H1 (cell line): ENCODE data around the gene RRN3. TPM values are rescaled to one million over a fixed set of nuclear protein-coding genes. Genes with fewer than 3 reads are reported as not detected.
"Not testable (repeated sequence)": the region's sequence is repeated elsewhere in the genome, so short reads cannot be mapped to it uniquely, and the experiment has no call there.

Experiments used
- CTCF ChIA-PET: fragments of 300-600 bp; sonication (Branson Sonifier 250); formaldehyde crosslinking; loops from one replicate; lab custom pipeline; 2021; ENCODE audit not compliant: partially characterized antibody; lab: Charles Lee
- POLR2A ChIA-PET: fragments of 300-600 bp; sonication (Branson Sonifier 250); formaldehyde crosslinking; loops from one replicate; lab custom pipeline; 2021; ENCODE audit warnings: inconsistent platforms; ENCODE audit not compliant: partially characterized antibody; lab: Charles Lee
- DNase-seq, 2 experiments: peaks; one replicate each; pipeline versions ENCODE4 v3.0.0 to v3.0.0-alpha.2; 2010 to 2022; ENCODE audit warnings: low spot score in 2 of 2, low read depth in 1 of 2, mixed read lengths in 1 of 2
- FAIRE-seq: peaks from 2 replicates; lab custom pipeline; 2011; peaks lifted over from hg19 to GRCh38; lab: Jason Lieb, UNC
- H2AFZ ChIP-seq: 2 replicates; pipeline ENCODE4 v1.8.1; 2012; ENCODE audit warnings: low read length, inconsistent platforms
- H2AK5ac ChIP-seq: 2 replicates; pipeline ENCODE4 v1.6.1; 2013; ENCODE audit warnings: low read depth, low read length
- H2BK120ac ChIP-seq: replicated peaks from 2 replicates; pipeline ENCODE3; 2013; ENCODE audit warnings: low read depth, low read length, inconsistent platforms
- H2BK12ac ChIP-seq: 2 replicates; pipeline ENCODE4 v1.6.1; 2013; ENCODE audit warnings: low read depth, low read length
- H2BK15ac ChIP-seq: 2 replicates; pipeline ENCODE4 v1.6.1; 2013; ENCODE audit warnings: low read length
- H2BK20ac ChIP-seq: 2 replicates; pipeline ENCODE4 v1.6.1; 2013; ENCODE audit warnings: low read length
- H2BK5ac ChIP-seq: 2 replicates; pipeline ENCODE4 v1.6.1; 2013; ENCODE audit warnings: low read depth, low read length
- H3K14ac ChIP-seq: 2 replicates; pipeline ENCODE4 v1.6.1; 2013; ENCODE audit warnings: inconsistent platforms; ENCODE audit not compliant: insufficient read length
- H3K18ac ChIP-seq: 2 replicates; pipeline ENCODE4 v1.6.1; 2013; ENCODE audit warnings: low read length; ENCODE audit errors: extremely low read depth
- H3K23ac ChIP-seq: 2 replicates; pipeline ENCODE4 v1.6.1; 2013; ENCODE audit warnings: inconsistent platforms; ENCODE audit not compliant: insufficient read length
- H3K23me2 ChIP-seq: 2 replicates; pipeline ENCODE4 v1.6.1; 2013; ENCODE audit warnings: low read depth, low read length
- H3K27ac ChIP-seq: 2 replicates; pipeline ENCODE4 v1.6.1; 2011; ENCODE audit warnings: low read depth, low read length, inconsistent platforms
- H3K27me3 ChIP-seq, 4 experiments: replicated peaks in 1 of 4; 1 replicate in 1 of 4; 2 replicates in 3 of 4; pipeline versions ENCODE4 v1.6.1 to v1.8.1; 2011 to 2013; ENCODE audit warnings: low read length in 3 of 4, mild to moderate bottlenecking in 3 of 4, inconsistent platforms in 2 of 4, mixed read lengths in 2 of 4, moderate library complexity in 1 of 4; ENCODE audit not compliant: control insufficient read depth in 3 of 4, insufficient read depth in 3 of 4; ENCODE audit errors: extremely low read depth in 1 of 4
- H3K36me3 ChIP-seq, 4 experiments: 2 replicates each; pipeline versions ENCODE4 v1.6.1 to v1.8.1; 2011 to 2013; ENCODE audit warnings: mild to moderate bottlenecking in 4 of 4, low read length in 3 of 4, moderate library complexity in 2 of 4, control low read depth in 1 of 4, inconsistent platforms in 1 of 4; ENCODE audit not compliant: insufficient read depth in 4 of 4, control insufficient read depth in 2 of 4
- H3K4ac ChIP-seq: replicated peaks from 2 replicates; pipeline ENCODE3; 2013; ENCODE audit warnings: low read length, low read depth, mixed read lengths, inconsistent platforms; ENCODE audit not compliant: insufficient read length
- H3K4me1 ChIP-seq, 4 experiments: replicated peaks in 1 of 4; 1 replicate in 1 of 4; 2 replicates in 3 of 4; pipeline versions ENCODE4 v1.6.1 to v1.8.1; 2011 to 2013; ENCODE audit warnings: low read length in 3 of 4, inconsistent platforms in 2 of 4, mixed read lengths in 1 of 4; ENCODE audit not compliant: insufficient read depth in 4 of 4, control insufficient read depth in 3 of 4
- H3K4me2 ChIP-seq, 2 experiments: 2 replicates each; pipeline versions ENCODE4 v1.6.1 to v1.8.1; 2011 to 2013; ENCODE audit warnings: low read depth in 2 of 2, low read length in 2 of 2, control low read depth in 1 of 2, inconsistent platforms in 1 of 2, mild to moderate bottlenecking in 1 of 2; ENCODE audit not compliant: insufficient read depth in 1 of 2
- H3K4me3 ChIP-seq, 4 experiments: fragments of 200-600, 300-600 bp in 1 of 4; sonication (generic), shearing (Covaris generic), sonication (Bioruptor Twin) in 1 of 4; 2 replicates each; pipeline versions ENCODE4 v1.5.1 to v1.8.1; 2011 to 2016; ENCODE audit warnings: low read length in 4 of 4, low read depth in 3 of 4, control low read depth in 2 of 4, inconsistent platforms in 2 of 4, mild to moderate bottlenecking in 2 of 4, mixed read lengths in 1 of 4, moderate library complexity in 1 of 4; ENCODE audit not compliant: insufficient read depth in 2 of 4; ENCODE audit errors: extremely low read depth in 1 of 4
- H3K56ac ChIP-seq: replicated peaks from 2 replicates; pipeline ENCODE3; 2013; ENCODE audit warnings: low read depth, mild to moderate bottlenecking, mixed read lengths, low read length, inconsistent platforms; ENCODE audit not compliant: insufficient read length
- H3K79me1 ChIP-seq: 2 replicates; pipeline ENCODE4 v1.6.1; 2013; ENCODE audit warnings: low read depth, low read length, control low read depth
- H3K79me2 ChIP-seq, 2 experiments: 2 replicates each; pipeline versions ENCODE4 v1.6.1 to v1.8.1; 2012 to 2013; ENCODE audit warnings: low read length in 2 of 2, mild to moderate bottlenecking in 2 of 2, inconsistent platforms in 1 of 2; ENCODE audit not compliant: insufficient read depth in 2 of 2, control insufficient read depth in 1 of 2
- H3K9ac ChIP-seq, 4 experiments: replicated peaks in 1 of 4; 1 replicate in 1 of 4; 2 replicates in 3 of 4; pipeline versions ENCODE4 v1.6.1 to v1.8.1; 2011 to 2013; ENCODE audit warnings: low read depth in 3 of 4, low read length in 3 of 4, control low read depth in 2 of 4, mild to moderate bottlenecking in 2 of 4, moderate library complexity in 2 of 4, inconsistent platforms in 1 of 4; ENCODE audit errors: extremely low read depth in 1 of 4
- H3K9me3 ChIP-seq, 2 experiments: 2 replicates each; pipeline versions ENCODE4 v1.6.1 to v1.8.1; 2012 to 2013; ENCODE audit warnings: mild to moderate bottlenecking in 2 of 2, moderate library complexity in 2 of 2, control low read depth in 1 of 2, inconsistent platforms in 1 of 2, low read depth in 1 of 2, low read length in 1 of 2, mixed read lengths in 1 of 2; ENCODE audit not compliant: insufficient read depth in 2 of 2
- H4K20me1 ChIP-seq, 2 experiments: replicated peaks in 1 of 2; 2 replicates each; pipeline versions ENCODE3 to v1.8.1; 2011 to 2013; ENCODE audit warnings: inconsistent platforms in 2 of 2, low read length in 2 of 2, mild to moderate bottlenecking in 1 of 2; ENCODE audit not compliant: insufficient read depth in 2 of 2, control insufficient read depth in 1 of 2
- H4K5ac ChIP-seq: 2 replicates; pipeline ENCODE4 v1.6.1; 2013; ENCODE audit warnings: low read length, low read depth, mixed read lengths, inconsistent platforms; ENCODE audit not compliant: insufficient read length
- H4K8ac ChIP-seq: 2 replicates; pipeline ENCODE4 v1.8.0; 2013; ENCODE audit warnings: mild to moderate bottlenecking, moderate library complexity, low read length, inconsistent platforms; ENCODE audit not compliant: insufficient read depth; ENCODE audit errors: extremely low read depth
- H4K91ac ChIP-seq: replicated peaks from 2 replicates; pipeline ENCODE3; 2013; ENCODE audit warnings: low read length, mixed read lengths, inconsistent platforms; ENCODE audit not compliant: insufficient read length
- WGBS, 2 experiments: shearing (Covaris generic) in 1 of 2; methylation state at CpG; one replicate each; pipeline versions ENCODE4 v1.1.6 to v1.1.7; 2013 to 2015; ENCODE audit warnings: low lambda C conversion rate in 2 of 2, mixed read lengths in 2 of 2, inconsistent platforms in 1 of 2, low coverage in 1 of 2, missing lambda C conversion rate in 1 of 2; ENCODE audit not compliant: insufficient replicate concordance in 2 of 2, insufficient coverage in 1 of 2, insufficient read length in 1 of 2; ENCODE audit errors: extremely low coverage in 1 of 2, missing lambda C conversion rate in 1 of 2; 5-methylcytosine and 5-hydroxymethylcytosine counted together
- polyA plus RNA-seq, 7 experiments: library from polyadenylated mRNA; depleted of rRNA in 3 of 7; stranded (reverse) in 5 of 7; unstranded in 2 of 7; fragments of >200 nt in 5 of 7; fragments of 200-250 nt in 2 of 7; gene quantifications; 1 replicate in 5 of 7; 2 replicates in 1 of 7; 4 replicates in 1 of 7; pipeline versions ENCODE4 v1.2.1 to v1.2.3, GENCODE V29; 2011 to 2013; ENCODE audit warnings: missing spikeins in 2 of 7, mixed read lengths in 2 of 7
- total RNA-seq: library from RNA; stranded (reverse); fragmentation: NEBNext Ultra II Directional; extraction: Animal tissue kit (Norgen Biotek cat#: 25700); gene quantifications from 2 replicates; pipeline ENCODE4 v1.2.1, GENCODE V29; 2021

The RRN3 gene
- total and polyA plus RNA-seq, 2 of the 8 experiments (the other 6 are each of a cell fraction or from before 2014, with no cell fraction given): 15.1 to 26.0 TPM

DNA sequence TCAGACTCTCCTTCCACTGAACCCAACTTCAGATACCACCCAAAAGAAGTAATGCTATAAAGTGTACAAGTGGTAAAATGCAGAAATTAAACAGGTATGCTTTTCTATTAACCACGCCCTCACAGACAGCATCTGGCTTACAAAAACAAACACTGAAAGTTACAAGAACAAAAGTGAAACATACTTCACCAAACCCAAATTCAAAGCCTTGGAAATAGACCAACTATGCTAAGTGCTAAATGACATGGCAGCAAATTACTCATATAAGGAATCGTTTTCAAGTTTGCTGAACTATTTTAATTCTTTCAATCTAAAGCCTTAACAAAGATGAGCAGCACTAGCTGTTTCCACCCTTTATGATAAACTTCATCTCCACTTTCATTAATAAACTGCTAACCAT, 17.9 kb downstream of the RRN3 start:
- not testable (repeated sequence) for H3K79me1 ChIP-seq, H2BK120ac ChIP-seq, H2AK5ac ChIP-seq, H3K4me3 ChIP-seq, H3K14ac ChIP-seq, H2BK15ac ChIP-seq, H3K4me1 ChIP-seq, H3K23me2 ChIP-seq, H2AFZ ChIP-seq, H4K8ac ChIP-seq, H3K79me2 ChIP-seq, FAIRE-seq, H3K9ac ChIP-seq, H2BK12ac ChIP-seq, H3K27ac ChIP-seq, H3K18ac ChIP-seq, H3K56ac ChIP-seq, H2BK20ac ChIP-seq, H2BK5ac ChIP-seq, H3K4ac ChIP-seq, H3K4me2 ChIP-seq, H4K20me1 ChIP-seq, H3K23ac ChIP-seq, H3K9me3 ChIP-seq, H4K91ac ChIP-seq, H4K5ac ChIP-seq, H3K27me3 ChIP-seq, DNase-seq
- 83% methylated on average over 2 of the region's 2 CpGs; no CpG with 5 or more reads in 1 of the 2 experiments for WGBS, 2 experiments
- H3K36me3 ChIP-seq: peaks cover 5 to 55% (median 33%) of the 10 kb centered on the region in 4 experiments
- ChIA-PET CTCF (interaction anchor here (0.9 kb wide), 1 partner anchor 18 kb away, joined by 5 read pairs; no protein-coding TSS in a partner anchor), POLR2A (interaction anchor here (0.7 to 1.2 kb wide), 3 partner anchors 12 to 18 kb away, joined by 3 to 5 read pairs (median 3); partner anchors contain the start of gene RRN3)
